ENCODE data around the gene CLDN18.

- TF ChIP-seq CTCF (IDR thresholded peaks at IDR 0.05; ENCODE audit: control extremely low read depth in 1 of 3, insufficient read depth in 1 of 3, low read depth in 1 of 3, low read length in 3 of 3): peak; percentile 74 to 81 (median 81)
- no peak for TF ChIP-seq GABPA (IDR thresholded peaks at IDR 0.05; ENCODE audit: borderline replicate concordance, insufficient read depth, low read length)
- 0 out of 2 replicates have a peak, but pooled peaks have one; percentile 39 for TF ChIP-seq TEAD4 (IDR thresholded peaks at IDR 0.05; ENCODE audit: low read depth, low read length)
- TF ChIP-seq HDAC2 (IDR thresholded peaks at IDR 0.05; ENCODE audit: borderline replicate concordance in 1 of 2, low read depth in 2 of 2, low read length in 2 of 2): no peak
- no peak for TF ChIP-seq SUZ12 (IDR thresholded peaks at IDR 0.05; ENCODE audit: low read length)
- no peak for TF ChIP-seq TAF1 (IDR thresholded peaks at IDR 0.05; ENCODE audit: low read depth, low read length)
- no peak for TF ChIP-seq PHF8 (conservative IDR thresholded peaks at IDR 0.05; ENCODE audit: low read depth, low read length)
- TF ChIP-seq POLR2AphosphoS5 (IDR thresholded peaks at IDR 0.05; ENCODE audit: low read depth, low read length): no peak
- TF ChIP-seq CHD2 (IDR thresholded peaks at IDR 0.05; ENCODE audit: low read length): no peak
- TF ChIP-seq TAF7 (optimal IDR thresholded peaks at IDR 0.05; ENCODE audit: borderline replicate concordance, low read depth, low read length): no peak
- TF ChIP-seq POLR2A (IDR thresholded peaks at IDR 0.05; ENCODE audit: control extremely low read depth in 1 of 2, low read depth in 2 of 2, low read length in 2 of 2): no peak
- TF ChIP-seq TCF12 (IDR thresholded peaks at IDR 0.05; ENCODE audit: low read depth, low read length): no peak
Observed at GRCh38 chr3:138051947-138052802, 42.2 kb downstream of the CLDN18 start.
